Nephron progenitor cell (in vitro differentiated cells): ENCODE results near the gene PARP16.

Source experiments
- DNase-seq: peaks from one replicate; pipeline ENCODE4 v3.0.0; 2021
- H3K27ac Mint-ChIP-seq: 2 replicates; pipeline ENCODE4 v1.8.0; 2021; ENCODE audit warnings: mild to moderate bottlenecking, moderate library complexity, mixed read lengths
- H3K27me3 Mint-ChIP-seq: 2 replicates; pipeline ENCODE4 v1.8.0; 2021; ENCODE audit warnings: mild to moderate bottlenecking, low read depth, mixed read lengths; ENCODE audit not compliant: poor library complexity
- H3K36me3 Mint-ChIP-seq: 2 replicates; pipeline ENCODE4 v1.8.0; 2021; ENCODE audit warnings: low read depth, mixed read lengths
- H3K4me1 Mint-ChIP-seq: 2 replicates; pipeline ENCODE4 v1.8.0; 2021; ENCODE audit warnings: mixed read lengths
- H3K4me3 Mint-ChIP-seq: 2 replicates; pipeline ENCODE4 v1.8.0; 2021; ENCODE audit warnings: mild to moderate bottlenecking, moderate library complexity, mixed read lengths
- H3K9me3 Mint-ChIP-seq: 2 replicates; pipeline ENCODE4 v1.8.0; 2021; ENCODE audit warnings: mild to moderate bottlenecking, moderate library complexity, mixed read lengths
- TF ChIP-seq, protein P1 (sequence below): fragments of 200-600 bp; sonication (generic); IDR thresholded peaks from 2 replicates; pipeline ENCODE4 v1.5.0; 2021; ENCODE audit warnings: antibody characterized with exemption

The PARP16 gene

DNA sequence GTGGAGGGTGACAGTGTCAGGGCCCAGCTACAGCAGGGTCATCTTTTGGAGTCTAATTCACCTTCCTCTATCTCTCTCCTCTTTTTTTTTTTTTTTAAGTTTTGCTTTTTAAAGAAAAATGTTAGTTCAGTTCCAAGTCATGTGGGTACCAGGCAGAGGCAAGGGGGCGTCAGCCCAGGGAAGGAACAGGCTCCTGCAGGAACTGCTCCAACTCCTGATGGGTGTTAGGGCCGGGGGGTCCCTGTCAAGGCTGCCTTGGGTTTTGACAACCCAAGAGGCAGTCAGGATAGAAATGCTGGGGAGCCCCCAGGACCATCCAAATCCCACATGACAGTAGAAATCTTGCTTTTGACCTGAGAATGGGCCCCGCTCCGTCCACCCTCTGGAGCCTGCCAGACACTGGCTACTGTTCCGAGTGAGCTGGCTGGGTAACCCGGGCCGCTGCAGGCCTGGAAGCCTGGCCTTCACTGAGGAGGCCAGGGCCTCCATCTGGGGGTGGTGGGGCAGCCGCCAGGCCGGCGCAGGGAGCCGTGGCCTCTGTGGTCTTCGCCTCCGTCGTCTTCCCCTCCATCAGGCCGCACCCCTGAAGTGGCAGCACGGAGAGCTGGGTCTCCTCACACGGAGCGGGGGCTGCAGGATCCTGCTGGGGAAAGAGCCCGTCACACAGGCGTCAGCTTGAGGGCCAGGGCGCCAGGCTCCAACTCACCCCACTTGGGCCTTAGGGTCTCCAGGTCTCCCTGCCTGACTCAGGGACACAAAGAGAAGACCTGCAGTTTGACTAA is 42.0 kb upstream of the PARP16 start:
- H3K4me3 Mint-ChIP-seq = no peak overlapping the region
- no peak for DNase-seq
- TF ChIP-seq, protein P1, sequence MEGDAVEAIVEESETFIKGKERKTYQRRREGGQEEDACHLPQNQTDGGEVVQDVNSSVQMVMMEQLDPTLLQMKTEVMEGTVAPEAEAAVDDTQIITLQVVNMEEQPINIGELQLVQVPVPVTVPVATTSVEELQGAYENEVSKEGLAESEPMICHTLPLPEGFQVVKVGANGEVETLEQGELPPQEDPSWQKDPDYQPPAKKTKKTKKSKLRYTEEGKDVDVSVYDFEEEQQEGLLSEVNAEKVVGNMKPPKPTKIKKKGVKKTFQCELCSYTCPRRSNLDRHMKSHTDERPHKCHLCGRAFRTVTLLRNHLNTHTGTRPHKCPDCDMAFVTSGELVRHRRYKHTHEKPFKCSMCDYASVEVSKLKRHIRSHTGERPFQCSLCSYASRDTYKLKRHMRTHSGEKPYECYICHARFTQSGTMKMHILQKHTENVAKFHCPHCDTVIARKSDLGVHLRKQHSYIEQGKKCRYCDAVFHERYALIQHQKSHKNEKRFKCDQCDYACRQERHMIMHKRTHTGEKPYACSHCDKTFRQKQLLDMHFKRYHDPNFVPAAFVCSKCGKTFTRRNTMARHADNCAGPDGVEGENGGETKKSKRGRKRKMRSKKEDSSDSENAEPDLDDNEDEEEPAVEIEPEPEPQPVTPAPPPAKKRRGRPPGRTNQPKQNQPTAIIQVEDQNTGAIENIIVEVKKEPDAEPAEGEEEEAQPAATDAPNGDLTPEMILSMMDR = no peak

DNA sequence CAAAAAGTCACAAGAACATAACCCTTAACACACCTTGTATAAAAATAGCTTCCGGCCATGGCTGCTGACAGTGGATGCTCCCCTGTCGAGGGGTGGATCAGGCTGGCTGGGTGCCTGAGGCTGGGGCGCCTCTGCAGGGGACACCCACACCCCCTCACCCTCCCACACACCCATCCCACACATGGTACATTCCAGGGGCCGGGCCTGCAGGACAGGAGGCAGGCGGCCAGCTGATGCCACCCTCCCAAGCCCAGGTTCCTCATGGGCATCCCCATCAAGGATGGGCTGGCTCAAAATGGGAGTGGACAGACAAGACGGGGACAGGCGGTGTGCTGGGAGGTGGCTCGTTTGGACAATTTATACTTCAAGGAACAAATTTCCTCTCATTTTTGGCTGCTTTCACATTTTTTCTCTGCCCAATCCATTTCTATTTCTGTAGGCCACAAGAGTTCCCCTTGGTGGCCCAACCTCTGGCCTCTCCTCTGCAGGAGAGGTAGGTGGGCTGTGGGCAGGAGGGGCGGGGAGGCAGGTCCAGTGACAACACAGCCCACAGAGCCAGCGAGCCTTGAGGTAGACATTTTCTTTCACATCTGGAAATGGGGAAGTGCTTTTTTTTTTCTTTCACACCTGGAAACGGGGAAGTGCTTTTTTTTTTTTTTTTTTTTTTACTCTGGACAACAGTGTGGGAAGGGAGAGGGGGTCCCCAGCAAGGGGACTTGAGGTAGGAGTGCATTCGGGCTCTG is 41.1 kb upstream of the PARP16 start:
- Mint-ChIP-seq H3K27ac (peak overlapping the region; percentile 90), H3K4me3 (peak overlapping the region; percentile 42)

More for the DNA sequence above, 42.0 kb upstream of the PARP16 start:
- peaks cover 67% of the 10 kb centered on the region for H3K4me1 Mint-ChIP-seq
- peak overlapping the region; percentile 90 for H3K27ac Mint-ChIP-seq
- H3K36me3 Mint-ChIP-seq = peaks cover 37% of the 10 kb centered on the region
- peaks cover 4% of the 10 kb centered on the region for H3K27me3 Mint-ChIP-seq
- no peaks in the 10 kb centered on the region for H3K9me3 Mint-ChIP-seq

GRCh38 chr15:65326818-65327217 is 40.1 kb upstream of the PARP16 start:
- peaks cover 48% of the 10 kb centered on the region for H3K4me1 Mint-ChIP-seq
- no peak for DNase-seq
- peak overlapping the region; percentile 45 for H3K27ac Mint-ChIP-seq
- H3K4me3 Mint-ChIP-seq = no peak overlapping the region
- no peaks in the 10 kb centered on the region for H3K9me3 Mint-ChIP-seq
- H3K27me3 Mint-ChIP-seq = peaks cover 6% of the 10 kb centered on the region
- peaks cover 31% of the 10 kb centered on the region for H3K36me3 Mint-ChIP-seq
- TF ChIP-seq, protein P1 = no peak

More for the DNA sequence above, 41.1 kb upstream of the PARP16 start:
- Mint-ChIP-seq H3K4me1 (peaks cover 58% of the 10 kb centered on the region), H3K9me3 (no peaks in the 10 kb centered on the region), H3K27me3 (peaks cover 4% of the 10 kb centered on the region), H3K36me3 (peaks cover 37% of the 10 kb centered on the region)
- TF ChIP-seq, protein P1 = no peak
- DNase-seq = no peak

DNA sequence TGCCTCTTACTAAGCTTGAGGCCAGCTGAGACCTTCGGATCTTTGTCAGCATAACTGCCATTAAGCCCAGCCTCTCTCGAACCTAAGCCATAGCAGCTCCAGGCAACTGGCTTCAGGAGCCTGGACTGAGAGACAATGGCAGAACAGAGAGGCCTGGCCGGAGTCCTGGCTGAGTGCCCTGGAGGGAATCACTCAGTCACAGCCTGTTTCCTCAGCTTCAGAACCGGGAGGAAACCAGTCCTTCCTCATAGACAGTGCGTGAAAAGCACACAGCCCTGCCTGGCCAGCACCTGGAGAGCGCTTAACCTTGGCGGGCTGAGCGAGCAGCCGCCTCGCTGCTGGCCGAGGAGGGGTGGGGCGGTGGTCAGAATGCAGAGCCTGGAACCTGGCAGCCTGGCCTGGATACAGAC is 39.4 kb upstream of the PARP16 start:
- peaks cover 6% of the 10 kb centered on the region for H3K27me3 Mint-ChIP-seq
- peak overlapping the region; percentile 96 for H3K27ac Mint-ChIP-seq
- peaks cover 24% of the 10 kb centered on the region for H3K36me3 Mint-ChIP-seq
- DNase-seq = peak; percentile 34
- peaks cover 41% of the 10 kb centered on the region for H3K4me1 Mint-ChIP-seq
- no peak overlapping the region for H3K4me3 Mint-ChIP-seq
- TF ChIP-seq, protein P1 = no peak
- H3K9me3 Mint-ChIP-seq = no peaks in the 10 kb centered on the region

DNA sequence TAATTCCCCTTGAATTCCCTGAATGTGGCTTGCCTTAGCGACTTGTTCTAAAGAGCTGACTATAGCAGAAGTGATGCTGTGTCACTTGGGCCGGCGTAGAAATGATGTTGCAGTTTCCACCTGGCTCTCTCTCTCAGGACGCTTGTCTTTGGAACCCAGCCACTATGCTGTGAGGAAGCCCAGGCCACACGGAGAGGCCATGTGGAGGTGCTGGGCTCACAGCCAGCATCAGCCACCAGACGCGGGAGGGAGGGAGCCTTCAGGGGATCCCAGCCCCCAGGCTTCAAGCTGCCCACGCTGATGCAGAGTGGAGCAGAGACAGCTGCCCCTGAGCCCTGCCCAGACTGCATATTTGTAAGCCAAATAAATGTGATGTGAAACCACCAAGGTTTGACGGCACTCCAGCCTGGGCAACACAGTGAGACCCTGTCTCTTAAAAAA is 36.4 kb upstream of the PARP16 start:
- Mint-ChIP-seq H3K27ac (peak overlapping the region; percentile 45), H3K27me3 (peaks cover 2% of the 10 kb centered on the region), H3K9me3 (no peaks in the 10 kb centered on the region), H3K4me1 (peaks cover 44% of the 10 kb centered on the region), H3K36me3 (peaks cover 6% of the 10 kb centered on the region), H3K4me3 (no peak overlapping the region)
- DNase-seq = no peak
- TF ChIP-seq, protein P1 = no peak
